M059J (cell line): ENCODE results near the gene MRTFA. TPM values are rescaled to one million over a fixed set of nuclear protein-coding genes. Genes with fewer than 3 reads are reported as not detected.
A peak's percentile ranks its signal among the peaks of the same experiment; 100 is the strongest.
"Not testable (repeated sequence)": the region's sequence is repeated elsewhere in the genome, so short reads cannot be mapped to it uniquely, and the experiment has no call there.

Experiments
- DNase-seq: peaks from one replicate; pipeline ENCODE4 v3.0.0-alpha.2; 2012; ENCODE audit warnings: low read depth
- total RNA-seq: library from RNA; depleted of rRNA; stranded (reverse); fragments of >200 nt; shearing (Covaris generic); gene quantifications from 2 replicates; pipeline ENCODE4 v1.2.3, GENCODE V29; 2014

Gene MRTFA
- total RNA-seq, 1 experiment from 2014 or later: 25.4 TPM

DNA sequence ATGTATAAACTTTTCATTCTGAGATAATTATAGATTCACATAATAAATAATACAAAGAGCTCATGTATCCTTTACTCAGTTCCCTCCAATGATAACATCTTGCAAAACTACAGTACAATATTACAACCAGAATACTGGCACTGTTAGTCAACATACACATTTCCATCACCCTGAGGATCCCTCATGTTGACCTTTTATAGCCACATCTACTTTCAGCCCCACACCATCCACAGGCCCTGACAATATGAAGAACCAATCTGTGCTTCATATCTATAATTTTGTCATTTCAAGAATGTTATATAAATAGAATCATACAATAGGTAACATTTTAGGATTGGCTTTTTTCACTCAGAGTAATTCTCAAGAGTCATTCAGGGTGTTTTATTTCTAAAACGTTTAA, 115.5 kb downstream of the MRTFA start:
- no peak for DNase-seq

DNA sequence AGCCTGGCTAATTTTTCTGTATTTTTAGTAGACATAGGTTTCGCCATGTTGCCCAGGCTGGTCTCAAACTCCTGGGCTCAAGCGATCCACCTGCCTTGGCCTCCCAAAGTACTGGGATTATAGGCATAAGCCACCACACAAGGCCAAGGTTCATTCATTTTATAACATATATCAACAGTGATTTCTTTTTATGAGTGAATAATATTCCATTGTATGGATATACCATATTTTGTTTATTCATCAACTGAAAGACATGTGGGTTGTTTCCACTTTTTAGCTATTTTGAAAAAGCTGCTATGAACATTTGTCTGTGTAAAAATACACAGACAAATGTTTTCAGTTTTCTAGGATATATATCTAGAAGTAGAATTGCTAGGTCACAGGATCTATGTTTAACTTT, 116.0 kb downstream of the MRTFA start:
- DNase-seq: no peak

GRCh38 chr22:40519948-40520331, 116.6 kb downstream of the MRTFA start:
- DNase-seq: no peak

DNA sequence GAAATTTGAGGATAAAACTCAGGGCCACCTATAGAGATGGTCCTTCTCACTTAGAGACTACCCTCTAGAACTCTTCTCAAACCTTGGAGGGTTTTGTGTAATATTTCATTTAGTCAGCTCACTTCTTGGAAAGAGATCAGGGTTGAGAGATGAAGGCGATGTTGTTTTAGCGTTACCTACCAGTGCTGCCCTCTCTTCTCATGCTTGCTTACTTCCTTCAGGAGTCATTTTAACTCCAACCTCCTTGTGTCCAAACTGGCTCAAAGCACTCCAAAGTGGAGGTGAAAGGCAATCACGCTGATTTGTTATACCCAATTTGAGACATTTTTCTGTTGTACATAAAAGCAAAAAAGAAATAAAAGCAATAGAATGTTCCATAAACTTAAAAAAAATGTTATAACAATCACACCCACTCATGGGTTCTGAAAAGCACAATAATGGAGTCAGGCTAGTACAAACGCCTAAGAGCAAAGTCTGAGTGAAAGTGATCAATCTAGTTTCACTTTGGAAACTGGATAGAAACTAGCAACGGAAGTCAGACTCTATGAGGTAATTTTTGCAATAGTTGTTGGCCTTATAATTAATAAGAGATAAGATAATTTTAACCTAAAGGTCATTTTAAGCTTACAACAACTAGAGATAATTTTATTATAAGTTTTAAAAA, 117.1 kb downstream of the MRTFA start:
- no peak for DNase-seq

GRCh38 chr22:40518840-40519239, 117.7 kb downstream of the MRTFA start:
- DNase-seq: no peak

- DNase-seq: no peak
Measured at GRCh38 chr22:40517631-40518030, 118.9 kb downstream of the MRTFA start.

- no peak for DNase-seq
Measured at GRCh38 chr22:40516416-40516815, 120.1 kb downstream of the MRTFA start.

DNA sequence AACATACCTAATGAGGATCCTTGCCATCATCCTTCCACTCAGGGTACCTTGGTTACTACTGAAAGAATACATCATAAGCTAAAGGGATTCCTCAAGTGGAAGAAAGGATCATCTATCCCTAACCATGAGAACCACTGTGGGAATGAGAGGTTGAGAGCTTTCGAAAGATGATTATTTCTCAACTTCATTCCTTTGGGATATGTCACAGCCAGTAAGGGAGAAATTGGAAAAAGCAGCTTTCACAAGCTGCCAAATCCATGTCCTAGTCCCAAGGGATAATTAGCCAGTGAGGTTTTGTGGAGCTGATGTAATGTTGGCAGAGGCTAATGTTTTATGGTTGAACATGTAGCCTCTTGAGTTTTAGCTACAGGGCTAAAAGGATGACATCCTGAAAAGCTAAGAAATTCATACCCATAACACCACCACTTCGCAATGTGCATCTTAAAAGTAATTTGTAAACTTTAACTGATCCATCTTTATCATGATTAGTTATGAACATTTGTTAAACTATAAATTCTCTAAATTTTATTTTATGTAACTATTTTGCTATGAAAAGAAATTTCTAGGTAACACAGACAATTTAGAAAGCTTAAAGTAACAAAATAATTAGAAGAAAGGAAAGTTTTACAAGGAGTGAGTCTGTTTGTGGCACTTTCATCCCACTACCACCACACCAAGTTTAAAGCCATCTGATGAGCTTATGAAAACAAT, 123.9 kb downstream of the MRTFA start:
- peak; percentile 97 for DNase-seq

DNA sequence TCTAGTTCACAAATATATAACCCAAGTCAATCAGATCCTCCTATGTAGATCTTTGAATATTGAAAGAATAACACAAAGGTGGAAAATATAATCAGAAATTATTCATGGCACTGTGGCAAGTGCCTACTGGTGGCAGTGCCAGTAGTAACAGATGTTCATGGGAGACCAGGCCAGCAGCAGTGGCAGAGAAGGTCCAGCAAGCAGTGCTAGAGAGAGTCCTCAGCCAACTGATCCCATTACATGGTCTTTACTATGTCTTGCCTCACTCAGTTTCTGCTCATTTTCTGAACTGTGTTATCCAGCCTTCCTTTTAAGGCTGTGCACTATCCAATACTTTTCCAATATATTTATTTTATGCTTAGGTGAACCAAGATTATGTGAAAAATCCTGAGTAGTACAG, 124.9 kb downstream of the MRTFA start:
- DNase-seq: peak; percentile 44

- DNase-seq: no peak
Measured at GRCh38 chr22:40510631-40511364, 125.7 kb downstream of the MRTFA start.

DNA sequence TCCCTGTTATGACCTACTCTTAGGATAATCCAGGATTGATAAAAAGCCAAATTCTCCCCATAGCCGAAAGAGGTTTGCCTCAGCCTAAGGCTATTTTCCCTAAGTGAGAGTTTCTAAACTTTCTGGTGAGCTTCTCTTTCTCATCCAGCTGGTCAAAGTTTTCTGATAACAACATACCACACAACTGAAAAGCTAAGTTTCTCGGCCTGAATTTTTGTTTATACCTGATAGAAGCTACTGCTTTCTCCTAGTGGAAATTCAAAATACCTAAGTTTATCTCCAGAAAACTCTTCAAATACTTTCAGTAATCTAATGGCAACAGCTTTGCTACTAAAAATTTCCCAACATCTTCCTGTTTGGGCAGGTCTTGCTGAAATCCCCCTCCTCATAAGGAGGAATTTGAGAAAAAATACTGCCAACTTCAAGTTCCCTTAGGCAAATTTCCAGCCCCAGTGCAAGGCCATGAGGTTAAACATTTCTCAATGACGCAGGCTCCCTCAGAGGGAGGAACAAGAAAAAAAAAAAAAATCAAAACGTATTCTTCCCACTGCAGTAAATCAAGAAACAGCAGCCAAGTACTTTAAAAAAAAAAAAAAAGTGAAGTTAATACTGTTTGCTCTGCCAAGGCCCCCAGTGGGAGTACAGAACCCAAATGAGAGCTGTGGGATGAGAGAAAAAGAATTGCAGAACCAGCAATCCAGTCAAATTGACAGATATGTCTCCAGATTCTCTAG, 127.0 kb downstream of the MRTFA start:
- DNase-seq: peak; percentile 90

GRCh38 chr22:40508046-40508445, 128.5 kb downstream of the MRTFA start:
- peak; percentile 56 for DNase-seq

DNA sequence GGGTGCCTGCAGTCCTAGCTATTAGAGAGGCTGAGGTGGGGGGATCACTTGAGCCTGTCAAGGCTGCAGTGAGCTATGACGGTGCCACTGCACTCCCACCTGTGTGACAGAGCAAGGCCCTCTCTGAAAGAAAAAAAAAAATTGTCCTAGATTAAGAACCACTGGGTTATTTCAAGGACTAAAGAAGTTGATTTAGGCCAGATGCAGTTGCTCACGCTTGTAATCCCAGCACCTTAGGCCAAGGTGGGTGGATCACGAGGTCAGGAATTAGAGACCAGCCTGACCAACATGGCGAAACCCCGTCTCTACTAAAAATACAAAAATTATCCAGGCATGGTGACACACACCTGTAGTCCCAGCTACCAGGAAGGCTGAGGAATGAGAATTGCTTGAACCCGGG, 129.0 kb downstream of the MRTFA start:
- DNase-seq: no peak

GRCh38 chr22:40506762-40507161, 129.8 kb downstream of the MRTFA start:
- no peak for DNase-seq

DNA sequence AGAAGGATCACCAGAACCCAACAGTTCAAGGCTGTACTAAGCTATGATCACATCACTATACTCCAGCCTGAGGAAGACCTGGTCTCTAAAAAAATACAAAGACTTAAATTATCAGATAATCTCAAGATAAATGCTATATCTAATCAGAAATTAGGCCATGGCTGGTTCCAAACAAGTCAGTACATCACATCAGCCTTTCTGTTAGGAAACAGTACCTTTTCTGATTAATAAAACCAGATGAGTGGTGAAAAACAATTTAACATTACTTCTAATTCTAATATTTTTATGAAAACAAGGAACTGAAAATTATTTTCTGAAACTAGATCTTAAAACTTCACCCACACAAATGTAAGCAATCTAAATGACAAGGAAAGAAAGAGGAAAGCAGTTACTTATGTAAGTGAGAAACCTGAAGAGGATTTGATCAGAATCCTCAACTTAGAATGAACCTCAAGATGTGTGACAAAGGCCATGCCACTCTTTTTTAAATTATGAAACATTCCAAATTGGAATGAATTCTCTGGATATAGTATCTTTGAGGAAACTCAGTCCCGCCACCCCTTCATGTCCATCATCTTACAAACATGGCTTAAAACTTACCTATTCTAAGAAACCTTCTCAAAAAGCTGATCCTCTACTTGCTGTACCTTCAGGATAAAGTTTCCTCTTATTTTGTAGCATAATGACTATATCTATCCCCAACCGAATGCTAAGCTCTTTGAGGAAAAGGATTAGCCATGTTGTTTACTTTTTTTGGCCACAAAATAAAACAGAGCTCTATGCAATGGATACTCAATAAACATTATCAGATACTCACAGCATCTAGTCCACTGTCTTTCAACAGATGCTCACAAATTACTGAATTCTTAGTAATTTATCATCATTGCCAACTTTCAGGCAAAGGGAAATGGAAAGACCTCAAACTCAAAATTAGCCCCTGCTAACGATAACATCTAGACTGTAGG, 132.0 kb downstream of the MRTFA start:
- DNase-seq: no peak

DNA sequence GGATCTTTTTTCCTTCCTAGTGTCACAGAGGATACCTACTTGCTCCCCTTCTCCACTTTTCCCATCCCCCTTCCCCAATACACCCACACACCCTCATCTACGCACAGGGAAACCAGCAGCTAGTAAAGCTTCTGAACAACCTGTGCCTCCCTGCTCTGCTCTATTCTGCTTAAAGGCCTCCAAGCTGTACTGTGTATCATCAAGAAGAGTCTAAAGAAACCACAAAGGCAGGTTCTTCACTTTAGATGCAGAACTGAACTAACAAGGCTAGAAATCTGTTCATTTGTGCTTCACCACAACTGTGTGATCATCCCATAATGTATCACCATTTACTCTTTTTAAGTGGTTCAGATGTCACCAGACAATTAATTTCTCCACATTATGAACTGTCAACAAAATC, 133.6 kb downstream of the MRTFA start:
- DNase-seq: no peak

- not testable (repeated sequence) for DNase-seq
Measured at GRCh38 chr22:40500465-40500786, 136.1 kb downstream of the MRTFA start.

GRCh38 chr22:40499209-40499623, 137.3 kb downstream of the MRTFA start:
- peak; percentile 96 for DNase-seq

- peak; percentile 97 for DNase-seq
Measured at GRCh38 chr22:40498420-40499208, 137.9 kb downstream of the MRTFA start.

DNA sequence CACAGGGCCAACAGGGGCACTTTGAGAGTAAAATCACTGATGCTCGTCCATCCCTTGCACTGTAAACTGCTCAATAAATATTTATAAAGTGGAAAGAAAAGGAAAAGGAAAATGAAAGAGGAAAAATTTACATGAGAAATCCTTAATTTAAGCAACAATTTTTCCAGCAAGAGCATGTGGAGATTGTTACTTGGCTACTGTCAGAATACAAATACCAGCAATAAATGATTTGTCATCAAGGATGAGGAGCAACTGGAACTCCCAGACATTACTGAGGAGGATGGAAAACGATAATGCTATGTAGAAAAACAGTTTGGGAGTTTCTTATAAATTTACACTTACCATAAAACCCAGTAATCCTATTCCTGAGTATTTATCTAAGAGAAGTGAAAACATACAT, 143.1 kb downstream of the MRTFA start:
- DNase-seq: no peak
